HG02571 (cell line): ENCODE measurements around the gene FOXQ1.

Experiments used
- ATAC-seq: cut with Tn5 transposase; IDR thresholded peaks from one replicate; pipeline ENCODE4 v1.9.1; 2021; ENCODE audit warnings: mild to moderate bottlenecking, moderate library complexity; ENCODE audit not compliant: unreplicated experiment

FOXQ1 gene, protein sequence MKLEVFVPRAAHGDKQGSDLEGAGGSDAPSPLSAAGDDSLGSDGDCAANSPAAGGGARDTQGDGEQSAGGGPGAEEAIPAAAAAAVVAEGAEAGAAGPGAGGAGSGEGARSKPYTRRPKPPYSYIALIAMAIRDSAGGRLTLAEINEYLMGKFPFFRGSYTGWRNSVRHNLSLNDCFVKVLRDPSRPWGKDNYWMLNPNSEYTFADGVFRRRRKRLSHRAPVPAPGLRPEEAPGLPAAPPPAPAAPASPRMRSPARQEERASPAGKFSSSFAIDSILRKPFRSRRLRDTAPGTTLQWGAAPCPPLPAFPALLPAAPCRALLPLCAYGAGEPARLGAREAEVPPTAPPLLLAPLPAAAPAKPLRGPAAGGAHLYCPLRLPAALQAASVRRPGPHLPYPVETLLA

DNA sequence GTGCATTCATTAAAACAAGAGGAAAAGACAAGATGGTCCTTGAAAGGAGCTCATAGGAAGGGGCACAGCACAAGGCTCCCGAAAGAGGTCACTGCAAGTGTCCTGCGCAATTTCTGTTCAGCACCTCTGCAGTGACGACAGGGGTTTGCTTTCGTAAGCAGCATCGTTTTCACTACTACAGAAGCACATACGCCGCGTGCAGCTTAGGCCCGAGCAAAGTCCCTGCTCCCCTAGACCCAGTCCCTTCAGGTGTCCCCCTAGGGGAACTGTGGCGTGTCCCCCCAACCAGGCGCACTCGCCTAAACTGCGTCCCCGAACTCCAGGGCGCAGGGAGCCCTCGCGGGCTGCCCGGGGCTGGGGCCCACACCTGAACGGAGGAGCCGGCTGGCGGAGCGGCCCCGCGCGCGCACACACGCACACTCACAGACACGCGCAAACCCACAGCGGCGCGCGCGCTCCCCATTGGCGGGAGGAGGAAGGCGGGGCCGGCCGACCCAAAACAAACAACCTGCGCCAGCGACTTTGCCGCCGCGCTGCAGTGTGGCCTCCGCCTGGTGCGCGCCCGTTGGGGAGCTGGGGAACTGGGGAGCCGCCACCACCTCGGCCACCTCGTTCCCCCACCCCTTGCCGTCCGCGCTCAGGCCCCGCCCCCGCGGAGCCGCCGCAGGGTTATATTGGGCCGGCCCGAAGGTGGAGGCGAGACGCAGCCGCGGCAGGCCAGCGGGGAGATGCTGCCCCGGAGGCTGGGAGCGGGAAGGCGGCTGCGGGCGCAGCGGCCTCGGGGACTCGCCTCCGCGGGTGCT lies at the start of gene FOXQ1:
TSS of gene FOXQ1 (plus strand) at position 699 of the 803 bp plus-strand sequence. CDS start 607 bp downstream, outside the sequence.
- ATAC-seq = no peak

DNA sequence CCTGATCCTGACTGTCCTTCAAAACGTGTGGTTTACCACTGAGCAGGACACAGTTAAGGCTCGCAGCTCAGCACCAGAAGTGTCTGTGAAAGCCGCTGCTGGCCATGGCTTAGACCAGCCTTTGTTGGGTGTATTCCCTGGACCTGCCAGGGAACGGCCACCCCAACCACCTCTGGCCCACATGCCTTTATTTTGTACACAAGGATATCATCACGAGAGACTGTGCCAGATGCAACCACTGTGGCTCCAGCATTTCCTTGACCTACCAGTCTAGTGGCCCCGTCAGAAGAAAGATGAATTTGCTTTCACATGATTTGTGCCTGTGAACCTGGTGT lies 49.2 kb upstream of the FOXQ1 start:
- no peak for ATAC-seq

DNA sequence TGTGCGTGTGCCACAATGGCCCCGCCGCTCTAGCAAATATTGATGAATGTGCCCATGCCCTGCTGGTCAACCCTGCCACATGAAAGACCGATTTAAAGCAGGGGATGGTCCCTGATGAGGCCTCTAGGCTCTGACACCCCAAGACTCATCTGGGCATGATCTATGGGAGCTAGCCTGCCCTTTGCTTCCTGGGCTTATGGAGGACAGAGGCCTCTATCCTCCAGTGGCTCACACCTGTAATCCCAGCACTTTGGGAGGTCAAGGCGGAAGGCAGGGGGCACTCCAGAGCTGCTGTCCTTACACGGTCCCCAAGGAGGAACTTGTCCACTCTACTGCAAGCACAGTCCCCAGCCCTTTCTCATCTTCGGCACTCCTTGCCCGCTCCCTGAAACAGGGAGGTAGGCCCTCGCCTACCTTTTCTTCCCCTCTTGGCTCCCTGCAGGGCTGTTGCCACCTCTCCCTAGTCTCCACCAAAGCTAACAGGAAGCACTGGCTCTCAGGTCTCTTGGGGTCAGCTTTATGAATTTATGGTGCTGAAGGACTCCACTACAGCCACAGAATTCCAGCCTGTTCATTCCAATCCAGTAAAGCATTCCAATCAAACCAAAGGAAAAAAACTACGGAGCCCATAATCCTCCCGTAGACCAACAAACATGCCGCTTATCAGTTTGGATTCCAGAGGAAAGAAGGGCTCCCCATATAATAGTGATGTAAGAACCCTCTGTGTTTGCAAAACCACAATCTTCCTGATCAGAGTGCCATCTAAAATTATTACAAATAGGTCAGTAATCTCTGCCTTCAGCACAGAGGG lies 48.7 kb upstream of the FOXQ1 start:
- no peak for ATAC-seq

DNA sequence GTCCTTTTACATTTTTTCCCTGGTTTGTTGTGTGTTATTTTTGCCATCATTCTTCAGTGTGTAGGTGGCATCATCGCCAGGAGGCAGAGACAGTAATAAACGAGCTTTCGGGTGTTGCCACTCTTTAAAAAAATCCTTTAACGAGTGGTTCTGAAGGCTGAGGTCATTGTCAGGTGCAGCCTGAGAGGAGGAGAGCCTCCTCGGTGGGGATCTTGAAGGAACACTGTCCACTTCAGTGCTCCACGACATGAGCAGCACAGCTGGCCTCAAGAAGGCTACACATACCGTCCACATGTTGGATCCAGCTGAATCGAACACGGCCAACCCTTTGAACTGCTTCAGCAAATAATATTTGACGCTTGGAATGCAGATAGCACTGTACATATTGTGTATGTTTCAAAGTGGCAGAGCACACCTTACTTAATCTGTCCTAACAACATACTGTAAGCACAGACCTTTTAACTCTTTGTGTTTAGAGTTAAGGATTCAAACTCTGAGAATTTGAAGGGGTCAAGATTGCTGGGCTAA lies 48.0 kb upstream of the FOXQ1 start:
- ATAC-seq = no peak

DNA sequence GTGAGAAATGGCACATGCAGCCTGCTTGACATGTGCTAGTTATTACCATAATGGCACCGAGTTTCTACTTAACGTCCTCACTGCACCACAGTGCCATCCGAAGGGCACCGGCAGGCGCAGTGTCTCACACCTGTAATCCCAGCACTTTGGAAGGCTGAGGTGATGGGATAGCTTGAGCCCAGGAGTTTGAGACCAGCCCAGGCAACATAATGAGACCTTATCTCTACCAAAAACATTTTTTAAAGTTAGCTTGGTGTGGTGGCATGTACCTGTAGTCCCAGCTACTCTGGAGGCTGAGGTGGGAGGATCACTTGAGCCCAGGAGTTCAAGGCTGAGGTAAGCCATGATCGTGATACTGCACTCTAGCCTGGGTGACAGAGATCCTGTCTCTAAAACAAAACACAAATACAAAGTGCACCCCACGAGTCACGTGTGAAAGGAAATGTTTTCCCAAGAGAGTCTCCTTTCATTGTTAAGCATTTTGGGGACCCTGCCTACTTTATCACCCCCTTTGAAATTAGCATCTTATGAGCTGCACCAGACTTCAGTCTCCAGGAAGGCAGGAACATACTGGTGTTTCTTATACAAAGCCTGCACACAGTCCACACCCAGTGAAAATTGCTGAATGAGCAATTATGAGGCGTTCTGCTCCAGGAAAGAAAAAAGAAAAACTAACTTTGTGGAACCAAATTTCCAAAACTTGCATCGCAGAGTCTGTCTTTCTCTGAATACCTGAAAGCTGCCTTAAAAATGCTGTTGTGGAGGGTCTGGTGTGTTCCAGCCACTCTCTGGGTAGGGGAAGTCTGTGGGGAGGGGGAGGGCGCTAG lies 47.1 kb upstream of the FOXQ1 start:
- no peak for ATAC-seq

DNA sequence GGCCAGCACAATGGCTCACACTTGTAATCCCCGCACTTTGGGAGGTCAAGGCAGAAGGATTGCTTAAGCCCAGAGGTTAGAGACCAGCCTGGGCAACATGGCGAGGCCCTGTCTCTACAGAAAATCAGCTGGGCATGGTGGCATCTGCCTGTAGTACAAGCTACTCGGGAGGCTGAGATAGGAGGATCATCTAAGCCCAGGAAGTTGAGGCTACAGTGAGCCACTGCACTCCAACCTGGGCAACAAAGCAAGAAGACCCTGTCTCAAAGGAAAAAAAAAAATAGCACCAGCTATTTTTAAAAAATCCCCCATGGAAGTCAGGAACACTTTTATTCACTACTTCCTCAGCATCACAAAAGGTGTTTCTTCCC lies 45.2 kb upstream of the FOXQ1 start:
- no peak for ATAC-seq

DNA sequence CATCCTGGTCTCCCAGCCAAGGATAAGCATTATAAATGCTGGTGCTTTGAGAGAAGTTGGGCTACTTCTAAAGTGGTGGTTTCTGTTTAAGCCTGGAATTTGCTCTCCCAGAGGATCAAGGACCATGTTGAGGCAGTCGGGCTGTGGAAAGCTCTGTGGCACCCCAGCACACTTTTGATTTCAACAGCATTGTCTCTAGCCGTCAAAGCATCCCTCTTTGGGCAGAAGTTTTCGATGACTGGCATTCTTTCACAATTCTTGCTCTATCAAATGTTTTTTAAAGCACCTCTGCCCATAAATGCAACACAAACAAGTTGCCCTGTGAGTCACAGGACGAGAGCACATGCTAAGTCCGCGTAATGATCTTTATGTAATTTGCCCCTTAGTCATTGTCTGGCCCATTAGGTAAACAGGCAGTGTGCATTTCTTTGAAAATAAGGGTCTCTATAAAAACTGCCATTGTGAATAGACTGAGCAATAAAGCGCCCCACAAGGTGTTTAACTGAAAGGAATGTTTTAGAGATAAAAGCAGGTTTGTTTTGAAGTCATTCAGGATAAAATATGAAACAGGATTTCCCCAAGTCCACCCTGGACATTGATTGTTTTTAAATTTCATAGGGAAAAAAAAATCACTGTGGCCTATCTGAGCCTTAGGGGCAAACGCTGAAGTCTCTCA lies 44.7 kb upstream of the FOXQ1 start:
- ATAC-seq = no peak

DNA sequence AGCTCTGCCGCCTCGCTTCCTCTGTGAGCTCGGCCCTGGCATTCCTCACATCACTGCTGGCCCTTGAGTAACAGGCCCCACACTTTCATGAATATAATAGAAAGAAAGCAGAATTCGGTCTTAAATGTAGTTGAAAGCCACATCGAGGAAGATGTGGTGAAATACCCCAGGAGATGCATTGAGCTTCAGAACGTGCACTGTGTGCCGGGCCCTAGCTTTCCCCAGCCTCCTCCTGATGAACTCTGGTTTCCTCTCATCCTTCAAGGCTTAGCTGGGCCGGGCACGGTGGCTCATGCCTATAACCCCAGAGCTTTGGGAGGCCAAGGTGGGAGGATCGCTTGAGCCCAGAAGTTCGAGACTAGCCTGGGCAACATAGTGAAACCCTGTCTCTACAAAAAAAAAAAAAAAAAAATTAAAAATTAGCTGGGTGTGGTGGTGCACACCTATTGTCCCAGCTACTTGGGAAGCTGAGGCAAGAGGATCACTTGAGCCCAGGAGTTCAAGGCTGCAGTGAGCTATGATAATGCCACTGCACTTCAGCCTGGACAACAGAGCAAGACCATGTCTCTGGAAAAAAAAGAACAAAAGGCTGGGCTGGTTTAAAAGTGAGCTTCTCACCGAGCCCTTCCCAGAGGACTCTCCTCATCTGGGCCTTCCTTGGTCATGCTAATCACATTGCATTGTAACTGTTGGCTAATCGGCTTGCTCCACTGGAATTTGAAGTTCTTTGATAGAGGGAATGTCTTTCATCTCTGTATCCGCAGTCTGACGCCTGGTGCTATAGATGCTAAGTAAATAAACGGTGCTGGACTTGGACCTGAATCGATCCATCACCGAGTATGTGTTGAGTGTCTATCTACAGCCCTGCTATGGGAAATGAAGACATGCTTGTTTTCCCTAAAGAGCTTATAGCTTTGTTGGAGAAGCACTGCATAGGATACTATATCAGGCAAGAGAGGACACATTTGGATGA lies 43.8 kb upstream of the FOXQ1 start:
- ATAC-seq = no peak

DNA sequence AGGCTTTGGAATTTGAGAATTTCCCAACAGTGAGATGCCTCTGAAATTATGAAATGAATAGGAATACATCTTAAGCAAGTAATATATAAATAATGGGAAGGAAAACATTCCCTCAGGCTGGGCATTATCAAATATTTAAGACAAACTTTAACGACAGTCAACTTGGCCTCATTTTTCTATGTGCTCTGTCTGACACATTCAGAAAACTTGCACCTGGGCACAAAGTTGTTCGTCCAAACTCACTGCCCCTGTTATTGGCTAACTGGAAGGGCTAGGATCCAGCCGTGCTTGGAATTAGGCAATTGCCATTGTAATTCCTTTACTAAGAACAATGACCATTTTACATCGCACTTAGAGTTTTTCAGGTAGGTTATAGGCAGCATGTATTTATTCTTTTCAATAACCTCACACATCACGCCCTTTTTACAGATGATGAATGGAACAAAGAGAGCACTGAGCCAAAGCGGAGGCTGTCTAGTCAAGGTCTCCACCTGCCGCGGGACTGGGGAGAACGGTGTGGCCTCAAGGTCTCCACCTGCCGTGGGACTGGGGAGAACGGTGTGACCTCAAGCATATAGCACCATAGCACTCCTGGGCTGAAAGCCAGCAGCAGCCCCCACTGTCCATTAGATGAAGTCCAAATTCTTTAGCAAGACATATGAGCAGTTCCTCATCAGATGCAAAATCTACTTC lies 40.7 kb upstream of the FOXQ1 start:
- ATAC-seq = no peak

DNA sequence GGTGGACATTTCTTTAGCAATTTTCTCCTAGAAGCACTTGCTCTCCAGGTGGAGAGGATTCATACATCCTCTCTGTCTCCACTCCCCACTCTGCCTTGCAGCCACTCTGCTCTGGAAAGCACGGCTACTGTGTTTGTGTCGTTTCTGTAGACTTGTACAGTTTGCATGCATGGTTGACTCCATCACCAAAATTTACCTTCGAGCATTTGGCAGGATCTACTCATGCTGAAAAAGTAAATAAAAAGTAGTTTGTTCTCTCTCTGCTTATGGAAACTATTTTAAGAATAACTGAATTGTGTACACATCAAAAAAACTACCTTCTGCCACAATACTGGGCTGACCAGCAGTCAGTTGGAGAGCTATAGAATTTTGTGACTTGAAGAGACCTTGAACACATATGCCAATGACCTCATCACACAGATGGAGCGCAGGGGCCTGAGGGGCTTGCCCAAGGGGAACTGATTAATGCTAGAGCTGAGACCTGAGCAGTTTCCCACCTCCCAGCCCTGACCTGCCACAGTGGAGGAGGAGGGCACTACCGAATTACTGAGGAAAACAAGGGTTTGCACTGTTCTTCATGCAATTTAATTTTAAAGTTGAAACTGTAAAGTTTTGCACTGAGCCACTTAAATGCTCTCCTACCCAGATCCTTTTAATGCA lies 33.7 kb upstream of the FOXQ1 start:
- ATAC-seq = no peak

DNA sequence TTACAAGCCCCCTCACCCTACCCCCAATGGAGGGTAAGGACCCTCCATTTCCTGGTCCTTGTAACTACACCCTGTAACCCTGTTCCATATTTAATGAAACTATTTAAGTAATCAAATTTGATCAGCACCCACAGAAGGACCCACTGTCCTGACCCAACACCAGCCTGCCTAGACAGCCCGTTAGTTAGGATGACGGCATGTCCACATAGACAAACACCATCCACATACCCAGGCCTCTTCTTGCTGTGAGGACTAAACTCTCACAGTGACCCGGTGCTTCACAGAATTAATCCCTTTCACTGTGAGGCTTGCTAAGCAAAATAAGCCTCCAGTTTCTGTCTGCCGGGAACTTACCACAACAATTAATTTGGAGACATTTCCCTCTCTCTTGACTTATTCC lies 32.8 kb upstream of the FOXQ1 start:
- no peak for ATAC-seq

DNA sequence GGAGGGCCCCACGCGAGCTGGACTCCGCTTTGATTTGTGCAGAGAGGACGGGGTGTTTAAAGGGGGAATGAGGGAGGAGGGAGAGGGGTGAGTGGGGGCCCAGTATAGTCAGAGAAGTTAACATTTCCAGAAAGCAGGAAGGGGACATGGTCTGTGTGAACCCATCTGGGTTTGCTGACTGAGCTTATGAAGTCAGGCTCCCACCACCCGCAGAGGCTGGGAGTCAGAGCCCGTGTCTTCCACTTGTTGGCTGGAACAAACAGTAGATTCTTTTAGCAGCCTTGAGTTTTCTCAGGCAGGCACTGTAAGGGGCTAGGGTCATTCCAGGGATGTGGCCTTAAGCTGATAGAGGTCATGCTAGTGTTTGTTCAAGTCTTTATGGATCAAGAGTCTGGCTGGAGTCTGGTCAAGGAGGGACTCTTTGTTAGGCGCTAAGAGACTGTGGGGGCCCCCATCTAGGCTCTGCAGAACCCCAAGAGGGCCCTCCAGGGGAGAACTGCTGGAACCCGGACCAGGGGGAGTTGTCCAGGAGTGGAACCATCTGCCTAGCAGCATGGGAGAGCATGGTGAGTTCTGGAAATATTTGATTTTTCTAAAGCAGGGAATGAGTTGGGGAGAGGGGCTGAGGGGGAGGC lies 31.1 kb upstream of the FOXQ1 start:
- no peak for ATAC-seq

DNA sequence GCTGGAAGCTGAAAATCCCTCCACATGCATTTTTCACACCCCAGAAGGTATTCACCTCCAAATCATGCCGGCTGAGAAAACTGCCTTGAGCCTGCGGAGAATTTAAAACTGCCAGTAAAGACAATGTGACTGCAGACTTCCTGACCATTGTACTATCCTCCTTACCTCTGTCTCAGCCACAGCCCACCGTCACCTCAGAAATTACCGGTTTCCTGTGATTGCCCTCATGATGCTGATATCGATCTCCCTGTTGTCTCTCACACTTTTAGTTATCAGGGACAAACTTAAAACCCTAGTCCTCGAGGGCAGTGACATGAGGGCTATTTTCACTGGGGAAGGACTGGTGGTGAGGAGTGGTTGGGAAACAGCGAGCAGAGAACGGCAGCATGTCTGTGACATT lies 30.2 kb upstream of the FOXQ1 start:
- no peak for ATAC-seq

DNA sequence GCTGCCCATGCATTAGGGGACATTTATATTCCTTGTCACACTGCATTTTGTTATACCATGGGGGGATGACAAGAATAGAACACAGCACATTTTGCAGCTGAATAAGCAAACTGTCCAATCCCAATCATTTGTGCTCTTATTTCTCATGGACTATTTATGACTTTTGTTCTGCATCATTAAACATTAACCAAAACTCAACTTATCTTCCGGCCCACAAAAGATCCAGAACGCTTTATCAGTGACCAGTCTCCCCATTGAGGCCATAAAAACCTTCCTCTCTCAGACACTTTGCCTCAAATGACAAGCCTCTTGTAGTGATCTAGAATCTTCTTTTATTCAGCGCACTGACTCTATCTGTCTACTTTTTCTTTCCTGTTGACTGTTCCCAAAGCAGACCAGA lies 28.4 kb upstream of the FOXQ1 start:
- ATAC-seq = no peak

DNA sequence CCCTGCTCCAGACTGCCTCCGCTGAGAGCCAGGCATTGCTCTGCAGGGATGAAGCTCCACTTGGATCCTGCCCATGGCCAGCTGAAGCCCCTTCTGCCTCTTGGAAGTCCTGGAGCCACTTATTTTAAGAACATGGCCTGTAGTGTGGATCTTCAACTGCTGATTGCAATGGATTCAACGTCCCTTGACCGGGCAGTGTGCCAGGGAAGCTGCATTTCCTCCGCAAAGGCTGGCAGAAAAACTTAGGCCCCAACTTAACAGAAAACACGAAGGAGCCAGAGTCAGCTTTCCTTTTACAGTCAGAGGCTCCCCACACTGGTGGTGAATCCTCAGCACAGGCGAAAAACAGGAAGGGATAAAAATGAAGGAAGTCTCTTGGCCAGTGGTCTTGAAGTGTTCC lies 26.3 kb upstream of the FOXQ1 start:
- no peak for ATAC-seq

DNA sequence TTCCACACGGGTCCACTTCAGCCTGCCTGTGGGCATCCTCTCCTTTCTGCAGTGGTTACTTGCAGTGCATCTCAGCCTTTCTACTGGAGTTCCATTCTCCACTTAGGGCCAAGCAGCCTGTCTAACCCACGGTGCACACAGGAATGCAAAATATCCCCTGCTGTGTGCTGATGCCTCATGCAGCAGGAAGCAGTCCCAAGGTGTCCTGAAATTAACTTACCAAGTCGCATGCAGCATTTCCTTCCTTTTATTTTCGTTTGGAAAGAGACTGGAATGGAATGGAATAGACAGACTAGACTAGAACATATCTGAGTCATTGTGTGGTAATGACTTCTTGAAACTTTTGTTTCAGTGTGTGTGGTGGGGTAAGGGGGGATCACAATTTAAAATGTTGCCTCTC lies 25.9 kb upstream of the FOXQ1 start:
- no peak for ATAC-seq

DNA sequence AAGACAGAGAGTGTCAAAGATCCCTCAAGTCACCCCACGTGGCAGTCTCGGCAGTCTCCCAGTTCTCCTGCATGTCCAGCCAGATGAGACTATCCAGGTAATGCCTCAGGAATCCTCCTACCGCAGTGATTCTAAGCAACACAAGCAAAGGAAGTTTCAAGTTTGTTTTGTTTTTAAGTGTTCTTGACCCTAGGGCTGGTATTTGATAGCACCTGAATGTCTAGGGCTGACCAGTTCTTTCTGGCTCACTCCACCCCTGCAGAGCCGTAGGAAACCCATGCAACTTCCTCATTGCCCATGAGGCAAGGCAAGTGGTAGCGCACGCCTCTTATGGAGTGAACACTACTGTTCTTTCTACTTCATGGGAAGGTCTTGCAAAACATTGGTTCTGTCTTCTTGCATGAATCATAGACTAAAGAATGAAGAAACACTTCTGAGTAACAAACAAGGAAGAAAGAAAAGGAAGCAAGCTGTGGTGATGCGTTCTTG lies 24.8 kb upstream of the FOXQ1 start:
- no peak for ATAC-seq
